ENCODE data around the gene SLC25A22. TPM values are rescaled to one million over a fixed set of nuclear protein-coding genes. Genes with fewer than 3 reads are reported as not detected.

The SLC25A22 gene
- total and polyA plus RNA-seq, 9 of the 15 experiments (the other 6 are each of a cell fraction or from before 2014, with no cell fraction given), result 0.41 to 55.4 (median 11.4) TPM

- no peak; the same call in 1 of the 2 replicates for TF ChIP-seq ZNF263 (CRISPR knock-in tag; IDR thresholded peaks at IDR 0.05; ENCODE audit: borderline replicate concordance)
- TF ChIP-seq MYBL2 (IDR thresholded peaks at IDR 0.05; ENCODE audit: low read depth), result no peak
- TF ChIP-seq MYBL2 (CRISPR knock-in tag; IDR thresholded peaks at IDR 0.05; ENCODE audit: borderline replicate concordance), result no peak
- no peak for TF ChIP-seq NR2F6 (CRISPR knock-in tag; IDR thresholded peaks at IDR 0.05)
- peak; percentile 51 for TF ChIP-seq SUPT5H (IDR thresholded peaks at IDR 0.05)
- no peak for TF ChIP-seq MLLT1 (IDR thresholded peaks at IDR 0.05)
- no peak for TF ChIP-seq ZNF785 (CRISPR knock-in tag; IDR thresholded peaks at IDR 0.05)
- no peak for TF ChIP-seq TCF7 (IDR thresholded peaks at IDR 0.05; ENCODE audit: borderline replicate concordance)
- no peak for TF ChIP-seq E4F1 (CRISPR knock-in tag; IDR thresholded peaks at IDR 0.05; ENCODE audit: borderline replicate concordance)
These were observed 29.2 kb upstream of the SLC25A22 start (continued) for GRCh38 chr11:827146-827896.

Data from K562 (cell line).